ENCODE measurements around the gene DOK3. TPM values are rescaled to one million over a fixed set of nuclear protein-coding genes. Genes with fewer than 3 reads are reported as not detected.
A peak's percentile ranks its signal among the peaks of the same experiment; 100 is the strongest.

Gene DOK3
- polyA plus RNA-seq, 2 of the 4 experiments (the other 2 are of a cell fraction) = 1.3 to 7.1 TPM

GRCh38 chr5:177454397-177455035 lies 55.1 kb downstream of the DOK3 start:
- peak overlapping the region; percentile 61 for H3K4me3 ChIP-seq
- ChIA-PET CTCF (interaction anchor here (0.6 to 25.5 kb wide), 19 partner anchors 13 to 341 kb away, joined by 3 to 871 read pairs (median 13); partner anchors contain the start of genes DBN1, F12, GRK6 and LMAN2), POLR2A (interaction anchor here (0.6 to 4.0 kb wide), 5 partner anchors 16 to 51 kb away, joined by 3 to 35 read pairs (median 4); partner anchors contain the start of genes GRK6 and PDLIM7)
- DNase-seq (ENCODE audit: low read depth in 1 of 2, low spot score in 1 of 2) (peak; percentile 89 to 99), ATAC-seq (peak; percentile 37 to 63), FAIRE-seq (no peak)
- H3K9me3 ChIP-seq = no peaks in the 10 kb centered on the region
- peak overlapping the region; percentile 71 to 86 for H3K27ac ChIP-seq
- TF ChIP-seq ESRRA (IDR thresholded peaks at IDR 0.05; ENCODE audit: borderline replicate concordance, low read length) (no peak), JUN (IDR thresholded peaks at IDR 0.05) (peak in 1 of 2 experiments; percentile 77; a peak in 3 of 5 replicates), GATA3 (IDR thresholded peaks at IDR 0.05; ENCODE audit: borderline replicate concordance) (peak; percentile 29; the same call in 1 of the 2 replicates), TP53 (CRISPR knock-in tag; IDR thresholded peaks at IDR 0.05) (0 out of 2 replicates have a peak, but pooled peaks have one; percentile 43), FOXS1 (CRISPR knock-in tag; IDR thresholded peaks at IDR 0.05) (no peak), RAD21 (conservative IDR thresholded peaks at IDR 0.05 in 1 of 2, IDR thresholded peaks at IDR 0.05 in 1 of 2) (peak; percentile 72 to 92), FOSL2 (IDR thresholded peaks at IDR 0.05) (no peak), FOSL2 (CRISPR knock-in tag; IDR thresholded peaks at IDR 0.05) (peak; percentile 98), ZC3H11A (IDR thresholded peaks at IDR 0.05) (no peak), NFE2L2 (conservative IDR thresholded peaks at IDR 0.05; ENCODE audit: low read length) (no peak), MYC (IDR thresholded peaks at IDR 0.05; ENCODE audit: borderline replicate concordance, low read length) (no peak; the same call in 1 of the 2 replicates), SREBF2 (IDR thresholded peaks at IDR 0.05) (no peak), EHMT2 (IDR thresholded peaks at IDR 0.05; ENCODE audit: low read depth) (no peak), MAZ (IDR thresholded peaks at IDR 0.05; ENCODE audit: borderline replicate concordance, low read depth, low read length) (peak; percentile 80; the same call in 1 of the 2 replicates), RFX5 (IDR thresholded peaks at IDR 0.05) (peak; percentile 65; the same call in 1 of the 2 replicates), BHLHE40 (IDR thresholded peaks at IDR 0.05; ENCODE audit: low read depth, low read length) (no peak), POLR2AphosphoS2 (conservative IDR thresholded peaks at IDR 0.05; ENCODE audit: low read length) (peak; percentile 68; the same call in 1 of the 2 replicates), ZFP36 (IDR thresholded peaks at IDR 0.05; ENCODE audit: borderline replicate concordance, partially characterized antibody) (no peak), SMC3 (IDR thresholded peaks at IDR 0.05) (peak; percentile 89), CTCF (IDR thresholded peaks at IDR 0.05) (peak; percentile 94)
- TF ChIP-seq, protein P1, sequence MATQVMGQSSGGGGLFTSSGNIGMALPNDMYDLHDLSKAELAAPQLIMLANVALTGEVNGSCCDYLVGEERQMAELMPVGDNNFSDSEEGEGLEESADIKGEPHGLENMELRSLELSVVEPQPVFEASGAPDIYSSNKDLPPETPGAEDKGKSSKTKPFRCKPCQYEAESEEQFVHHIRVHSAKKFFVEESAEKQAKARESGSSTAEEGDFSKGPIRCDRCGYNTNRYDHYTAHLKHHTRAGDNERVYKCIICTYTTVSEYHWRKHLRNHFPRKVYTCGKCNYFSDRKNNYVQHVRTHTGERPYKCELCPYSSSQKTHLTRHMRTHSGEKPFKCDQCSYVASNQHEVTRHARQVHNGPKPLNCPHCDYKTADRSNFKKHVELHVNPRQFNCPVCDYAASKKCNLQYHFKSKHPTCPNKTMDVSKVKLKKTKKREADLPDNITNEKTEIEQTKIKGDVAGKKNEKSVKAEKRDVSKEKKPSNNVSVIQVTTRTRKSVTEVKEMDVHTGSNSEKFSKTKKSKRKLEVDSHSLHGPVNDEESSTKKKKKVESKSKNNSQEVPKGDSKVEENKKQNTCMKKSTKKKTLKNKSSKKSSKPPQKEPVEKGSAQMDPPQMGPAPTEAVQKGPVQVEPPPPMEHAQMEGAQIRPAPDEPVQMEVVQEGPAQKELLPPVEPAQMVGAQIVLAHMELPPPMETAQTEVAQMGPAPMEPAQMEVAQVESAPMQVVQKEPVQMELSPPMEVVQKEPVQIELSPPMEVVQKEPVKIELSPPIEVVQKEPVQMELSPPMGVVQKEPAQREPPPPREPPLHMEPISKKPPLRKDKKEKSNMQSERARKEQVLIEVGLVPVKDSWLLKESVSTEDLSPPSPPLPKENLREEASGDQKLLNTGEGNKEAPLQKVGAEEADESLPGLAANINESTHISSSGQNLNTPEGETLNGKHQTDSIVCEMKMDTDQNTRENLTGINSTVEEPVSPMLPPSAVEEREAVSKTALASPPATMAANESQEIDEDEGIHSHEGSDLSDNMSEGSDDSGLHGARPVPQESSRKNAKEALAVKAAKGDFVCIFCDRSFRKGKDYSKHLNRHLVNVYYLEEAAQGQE (IDR thresholded peaks at IDR 0.05) = no peak
- TF ChIP-seq, protein P2, sequence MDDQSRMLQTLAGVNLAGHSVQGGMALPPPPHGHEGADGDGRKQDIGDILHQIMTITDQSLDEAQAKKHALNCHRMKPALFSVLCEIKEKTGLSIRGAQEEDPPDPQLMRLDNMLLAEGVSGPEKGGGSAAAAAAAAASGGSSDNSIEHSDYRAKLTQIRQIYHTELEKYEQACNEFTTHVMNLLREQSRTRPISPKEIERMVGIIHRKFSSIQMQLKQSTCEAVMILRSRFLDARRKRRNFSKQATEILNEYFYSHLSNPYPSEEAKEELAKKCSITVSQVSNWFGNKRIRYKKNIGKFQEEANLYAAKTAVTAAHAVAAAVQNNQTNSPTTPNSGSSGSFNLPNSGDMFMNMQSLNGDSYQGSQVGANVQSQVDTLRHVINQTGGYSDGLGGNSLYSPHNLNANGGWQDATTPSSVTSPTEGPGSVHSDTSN (IDR thresholded peaks at IDR 0.05) = peak; percentile 76
- peaks cover 10% of the 10 kb centered on the region for H3K4me1 ChIP-seq
- H3K4me2 ChIP-seq = peak overlapping the region; percentile 96
- WGBS (ENCODE audit: missing lambda C conversion rate) = under 1% methylated on average over 18 of the region's 84 CpGs

All from A549 (cell line).